GM19023 (cell line): ENCODE data around the gene PDSS2.
"Not testable (repeated sequence)": the region's sequence is repeated elsewhere in the genome, so short reads cannot be mapped to it uniquely, and the experiment has no call there.

Experiments
- ATAC-seq: cut with Tn5 transposase; IDR thresholded peaks from one replicate; pipeline ENCODE4 v1.9.1; 2021; ENCODE audit warnings: mild to moderate bottlenecking, moderate library complexity; ENCODE audit not compliant: unreplicated experiment

The PDSS2 gene

GRCh38 chr6:107230448-107230847, 228.9 kb downstream of the PDSS2 start:
- ATAC-seq = no peak

- no peak for ATAC-seq
These were observed 229.3 kb downstream of the PDSS2 start for GRCh38 chr6:107230024-107230423.

- no peak for ATAC-seq
These were observed 230.6 kb downstream of the PDSS2 start for GRCh38 chr6:107228754-107229153.

- ATAC-seq = no peak
These were observed 237.8 kb downstream of the PDSS2 start for GRCh38 chr6:107221519-107221918.

GRCh38 chr6:107219851-107220250, 239.5 kb downstream of the PDSS2 start:
- ATAC-seq = no peak

GRCh38 chr6:107218142-107218541, 241.2 kb downstream of the PDSS2 start:
- ATAC-seq = no peak

GRCh38 chr6:107217248-107217647, 242.1 kb downstream of the PDSS2 start:
- ATAC-seq = no peak

GRCh38 chr6:107216197-107216933, 243.0 kb downstream of the PDSS2 start:
- no peak for ATAC-seq

GRCh38 chr6:107215334-107215733, 244.0 kb downstream of the PDSS2 start:
- no peak for ATAC-seq

- no peak for ATAC-seq
These were observed 244.7 kb downstream of the PDSS2 start for GRCh38 chr6:107214655-107215054.

GRCh38 chr6:107209406-107210305, 249.7 kb downstream of the PDSS2 start:
- no peak for ATAC-seq

- ATAC-seq = no peak
These were observed 252.0 kb downstream of the PDSS2 start for GRCh38 chr6:107207251-107207873.

- no peak for ATAC-seq
These were observed 254.0 kb downstream of the PDSS2 start for GRCh38 chr6:107205058-107205998.

GRCh38 chr6:107202876-107203468, 256.4 kb downstream of the PDSS2 start:
- ATAC-seq = no peak

- ATAC-seq = no peak
These were observed 260.5 kb downstream of the PDSS2 start for GRCh38 chr6:107198631-107199416.

- no peak for ATAC-seq
These were observed 263.2 kb downstream of the PDSS2 start for GRCh38 chr6:107196152-107196551.

GRCh38 chr6:107194723-107195122, 264.6 kb downstream of the PDSS2 start:
- not testable (repeated sequence) for ATAC-seq

- no peak for ATAC-seq
These were observed 266.5 kb downstream of the PDSS2 start for GRCh38 chr6:107192830-107193229.

- no peak for ATAC-seq
These were observed 271.7 kb downstream of the PDSS2 start for GRCh38 chr6:107187630-107188029.
